Endometrial microvascular endothelial cells (primary cell): Measurements from ENCODE around the gene ATP2B2. TPM values are rescaled to one million over a fixed set of nuclear protein-coding genes. Genes with fewer than 3 reads are reported as not detected.
"Not testable (repeated sequence)": the region's sequence is repeated elsewhere in the genome, so short reads cannot be mapped to it uniquely, and the experiment has no call there.

Experiments used
- in situ Hi-C: cut with HindIII; loops from 2 replicates; pipeline ENCODE4 v1.10.0; 2017; ENCODE audit warnings: low sequenced_read_pairs, low pct_unique_long_range_greater_than_20kb; ENCODE audit errors: inconsistent ontology term
- total RNA-seq: library from RNA; depleted of rRNA; stranded (reverse); fragments of >200 nt; gene quantifications from one replicate; pipeline ENCODE4 v1.2.3, GENCODE V29; 2015; ENCODE audit errors: inconsistent ontology term

Gene ATP2B2
- total RNA-seq, 1 donor from 2014 or later, result not detected

- in situ Hi-C loops, result no loop called here
Observed at GRCh38 chr3:10312861-10313260, 192.5 kb downstream of the ATP2B2 start.

- in situ Hi-C loops, result no loop called here
Observed at GRCh38 chr3:10312391-10312790, 193.0 kb downstream of the ATP2B2 start.

DNA sequence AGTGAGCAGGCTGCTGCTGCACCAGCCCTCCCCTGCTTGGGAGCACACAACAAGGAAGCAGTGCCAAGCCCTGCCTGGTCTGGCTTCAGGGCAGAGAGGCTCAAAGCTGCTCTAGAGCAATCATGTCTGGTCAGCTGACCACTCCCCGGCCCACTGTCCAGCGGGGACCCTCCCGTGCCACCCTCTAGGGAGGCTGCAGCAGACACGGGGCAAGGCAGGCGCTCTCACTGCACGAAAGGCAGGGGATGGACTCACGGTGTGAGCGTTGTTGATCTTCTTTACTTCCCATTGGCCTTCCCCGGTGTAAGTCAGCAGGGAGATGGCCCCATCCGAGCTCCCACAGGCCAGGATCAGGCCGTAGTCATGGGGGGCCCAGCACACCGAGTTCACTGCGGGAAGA, 193.7 kb downstream of the ATP2B2 start:
- in situ Hi-C loops, result no loop called here

GRCh38 chr3:10310578-10310977, 194.8 kb downstream of the ATP2B2 start:
- in situ Hi-C loops, result no loop called here

- in situ Hi-C loops, result no loop called here
Observed at GRCh38 chr3:10309736-10310135, 195.7 kb downstream of the ATP2B2 start.

GRCh38 chr3:10308678-10309077, 196.7 kb downstream of the ATP2B2 start:
- in situ Hi-C loops, result no loop called here

DNA sequence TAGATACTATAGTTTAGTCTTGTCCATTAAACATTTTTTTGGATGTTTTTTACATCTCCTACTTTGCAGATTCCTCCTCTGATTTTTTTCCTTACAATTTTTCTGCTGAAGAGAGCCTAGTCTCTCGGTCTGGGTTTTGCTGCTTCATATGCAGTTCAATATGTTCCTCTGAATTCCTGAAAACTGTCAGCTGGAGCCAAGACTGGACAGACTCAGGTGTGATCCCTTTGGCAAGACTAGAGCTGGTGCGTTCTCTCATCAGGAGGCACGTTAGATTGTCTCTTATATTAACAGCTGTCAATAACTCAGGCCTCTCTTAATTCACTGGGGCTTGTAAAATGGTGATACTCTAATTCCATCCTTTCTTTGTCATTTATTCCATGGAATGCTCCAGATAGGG, 199.2 kb downstream of the ATP2B2 start:
- in situ Hi-C loops, result no loop called here

GRCh38 chr3:10305331-10305902, 200.0 kb downstream of the ATP2B2 start:
- in situ Hi-C loops, result no loop called here

- in situ Hi-C loops, result no loop called here
Observed at GRCh38 chr3:10304905-10305304, 200.5 kb downstream of the ATP2B2 start.

- in situ Hi-C loops, result no loop called here
Observed at GRCh38 chr3:10303785-10304184, 201.6 kb downstream of the ATP2B2 start.

GRCh38 chr3:10303105-10303504, 202.3 kb downstream of the ATP2B2 start:
- in situ Hi-C loops, result no loop called here

DNA sequence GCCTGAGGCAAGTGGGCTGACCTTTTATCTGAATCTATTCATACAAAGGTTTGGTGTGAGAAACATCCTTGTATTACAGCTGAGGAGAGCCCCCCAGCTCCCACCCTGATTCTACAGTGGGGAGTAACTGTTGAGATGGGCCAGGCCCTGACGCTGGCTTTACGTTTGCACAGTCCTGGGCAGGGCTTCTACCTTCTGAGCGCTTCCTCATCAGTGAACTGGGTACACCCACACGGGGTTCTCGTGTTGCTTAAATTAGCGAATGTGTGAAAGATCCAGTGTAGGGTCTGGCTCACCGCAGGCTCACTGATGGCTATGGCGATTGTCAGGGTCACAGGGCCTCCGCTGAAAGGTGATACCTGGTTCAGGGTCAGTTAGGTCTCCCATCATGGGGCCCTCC, 205.3 kb downstream of the ATP2B2 start:
- in situ Hi-C loops, result no loop called here

GRCh38 chr3:10299679-10300078, 205.7 kb downstream of the ATP2B2 start:
- in situ Hi-C loops, result no loop called here

- in situ Hi-C loops, result no loop called here
Observed at GRCh38 chr3:10299175-10299574, 206.2 kb downstream of the ATP2B2 start.

DNA sequence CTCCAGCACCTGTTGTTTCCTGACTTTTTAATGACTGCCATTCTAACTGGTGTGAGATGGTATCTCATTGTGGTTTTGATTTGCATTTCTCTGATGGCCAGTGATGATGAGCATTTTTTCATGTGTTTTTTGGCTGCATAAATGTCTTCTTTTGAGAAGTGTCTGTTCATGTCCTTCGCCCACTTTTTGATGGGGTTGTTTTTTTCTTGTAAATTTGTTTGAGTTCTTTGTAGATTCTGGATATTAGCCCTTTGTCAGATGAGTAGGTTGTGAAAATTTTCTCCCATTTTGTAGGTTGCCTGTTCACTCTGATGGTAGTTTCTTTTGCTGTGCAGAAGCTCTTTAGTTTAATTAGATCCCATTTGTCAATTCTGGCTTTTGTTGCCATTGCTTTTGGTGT, 207.3 kb downstream of the ATP2B2 start:
- in situ Hi-C loops, result not testable (repeated sequence)

GRCh38 chr3:10294030-10294586, 211.3 kb downstream of the ATP2B2 start:
- in situ Hi-C loops, result no loop called here

GRCh38 chr3:10292505-10293419, 212.6 kb downstream of the ATP2B2 start, which contains the start of gene GHRL:
Gene GHRL (minus strand): TSS chr3:10292947. CDS start chr3:10290180, 2,767 bp downstream.
- in situ Hi-C loops, result no loop called here

DNA sequence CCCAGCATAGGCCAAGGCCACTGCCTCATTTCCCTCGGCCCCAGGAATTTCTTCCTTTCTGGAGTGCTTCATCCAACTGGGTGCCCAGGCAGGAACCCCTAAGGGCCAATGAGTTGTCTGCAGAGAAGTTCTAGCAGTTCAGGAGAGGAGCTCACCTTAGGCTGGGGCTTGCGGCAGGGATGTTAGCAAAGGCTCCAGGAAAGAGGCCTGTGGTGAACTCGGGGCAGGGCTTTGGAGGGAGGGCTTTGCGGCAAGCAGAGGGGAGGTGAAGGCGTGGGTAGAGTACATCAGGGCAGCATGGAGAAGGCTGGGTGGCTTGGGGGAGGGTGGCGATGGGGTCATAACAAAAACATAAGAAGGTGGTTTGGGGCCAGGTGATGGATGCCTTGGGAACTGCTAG, 213.7 kb downstream of the ATP2B2 start:
- in situ Hi-C loops, result no loop called here

DNA sequence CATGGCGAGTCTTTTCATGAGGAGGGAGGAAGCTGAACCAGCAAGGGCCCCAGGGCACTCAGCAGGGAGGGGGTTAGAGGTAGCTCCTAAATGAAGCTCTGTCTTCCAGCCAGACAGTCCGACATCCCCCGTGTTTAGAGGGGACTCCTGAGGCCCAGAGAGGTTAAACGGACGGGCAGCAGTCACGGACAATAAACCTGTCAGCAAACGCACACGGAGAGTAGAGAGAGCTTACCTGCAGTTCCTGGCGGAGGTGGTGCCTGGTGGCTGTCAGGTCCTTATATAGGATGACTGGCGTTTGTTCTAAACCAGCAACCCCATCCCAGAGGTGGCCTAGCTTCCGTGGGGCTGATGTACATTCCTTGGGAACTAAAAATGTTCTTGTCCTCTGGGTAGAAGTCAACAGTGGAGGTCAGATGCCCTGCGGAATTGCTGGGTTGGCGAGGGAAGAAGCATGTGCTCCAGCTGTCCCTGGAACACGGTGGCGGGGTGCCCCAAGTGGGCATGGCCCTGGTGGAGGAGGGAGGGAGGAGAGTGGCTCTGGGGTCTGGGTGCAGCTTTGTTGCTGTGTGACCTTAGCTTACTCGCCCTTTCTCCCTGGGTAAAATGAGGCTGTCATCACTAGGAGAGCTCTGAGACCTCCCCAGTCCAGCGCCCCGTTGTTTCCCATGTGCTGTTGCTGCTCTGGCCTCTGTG, 214.8 kb downstream of the ATP2B2 start:
- in situ Hi-C loops, result no loop called here
